SK-N-SH (cell line): ENCODE data around the gene FLRT3.

Experiments
- CTCF ChIP-seq: fragments of 200-600 bp; sonication (generic); IDR thresholded peaks from 2 replicates; pipeline ENCODE4 v1.6.1; 2017; ENCODE audit warnings: antibody characterized with exemption, mild to moderate bottlenecking, moderate library complexity
- EP300 ChIP-seq, 2 experiments: IDR thresholded peaks; 2 replicates each; pipeline versions ENCODE4 v1.4.0 to v1.6.1; 2012; ENCODE audit warnings: borderline replicate concordance in 1 of 2, low read depth in 1 of 2, low read length in 1 of 2
- EZH2phosphoT487 ChIP-seq: fragments of 200-600 bp; sonication (generic); IDR thresholded peaks from 2 replicates; pipeline ENCODE4 v1.6.1; 2017; ENCODE audit warnings: low read depth, mixed run types, mild to moderate bottlenecking, antibody characterized with exemption, moderate library complexity, borderline replicate concordance
- FOXJ3 ChIP-seq: sonication (generic); formaldehyde crosslinking; IDR thresholded peaks from 2 replicates; pipeline ENCODE4 v1.5.1; 2020; ENCODE audit warnings: mild to moderate bottlenecking, missing genetic modification reagents
- GABPA ChIP-seq: IDR thresholded peaks from 2 replicates; pipeline ENCODE4 v1.4.0; 2012; ENCODE audit warnings: low read depth, mild to moderate bottlenecking
- POLR2AphosphoS5 ChIP-seq: IDR thresholded peaks from 2 replicates; pipeline ENCODE4 v1.6.1; 2012; ENCODE audit warnings: low read depth, low read length
- RFX5 ChIP-seq: IDR thresholded peaks from 2 replicates; pipeline ENCODE4 v1.6.1; 2012; ENCODE audit warnings: mild to moderate bottlenecking, improper control_type of control experiment, low read length
- SIN3A ChIP-seq: IDR thresholded peaks from 2 replicates; pipeline ENCODE4 v1.6.1; 2012; ENCODE audit warnings: low read depth, mild to moderate bottlenecking, low read length, moderate library complexity, borderline replicate concordance
- TAF1 ChIP-seq: IDR thresholded peaks from 2 replicates; pipeline ENCODE4 v1.6.1; 2012; ENCODE audit warnings: low read depth, mild to moderate bottlenecking, low read length, moderate library complexity, borderline replicate concordance
- YY1 ChIP-seq: IDR thresholded peaks from 2 replicates; pipeline ENCODE4 v1.4.0; 2012; ENCODE audit warnings: low read depth, mild to moderate bottlenecking

GRCh38 chr20:14374196-14374595 lies 36.8 kb upstream of the FLRT3 start:
- TF ChIP-seq EP300 (IDR thresholded peaks at IDR 0.05; ENCODE audit: borderline replicate concordance in 1 of 2, low read depth in 1 of 2, low read length in 1 of 2) (no peak), CTCF (no peak), EZH2phosphoT487 (no peak), TAF1 (no peak), FOXJ3 (CRISPR knock-in tag) (no peak), RFX5 (no peak), SIN3A (no peak), POLR2AphosphoS5 (no peak), GABPA (no peak), YY1 (no peak)
